CD14-positive monocyte (primary cell): ENCODE measurements around the gene STPG3. TPM values are rescaled to one million over a fixed set of nuclear protein-coding genes. Genes with fewer than 3 reads are reported as not detected.

Experiments used
- DNase-seq, 3 donors: peaks; one replicate each; pipeline ENCODE4 v3.0.0-alpha.2; 2011 to 2022
- H2AFZ ChIP-seq: 2 replicates; pipeline ENCODE4 v1.6.0; 2012; ENCODE audit warnings: mild to moderate bottlenecking, low read depth, low read length, inconsistent platforms; ENCODE audit not compliant: insufficient read depth, poor library complexity, severe bottlenecking
- H3K27ac ChIP-seq, 2 donors: 1 replicate in 1 of 2; 2 replicates in 1 of 2; pipeline ENCODE4 v1.5.1; 2012 to 2013; ENCODE audit warnings: low read length in 2 of 2, control low read depth in 1 of 2, inconsistent platforms in 1 of 2, low read depth in 1 of 2, mild to moderate bottlenecking in 1 of 2
- H3K27me3 ChIP-seq, 2 donors: one replicate each; pipeline versions ENCODE4 v1.6.0 to v1.6.1; 2011 to 2013; ENCODE audit warnings: low read length in 2 of 2; ENCODE audit not compliant: control insufficient read depth in 2 of 2, insufficient read depth in 2 of 2
- H3K36me3 ChIP-seq, 2 donors: replicated peaks in 1 of 2; 1 replicate in 1 of 2; 2 replicates in 1 of 2; pipeline versions ENCODE4 v1.5.1 to v1.6.1; 2012 to 2013; ENCODE audit warnings: low read length in 2 of 2, control low read depth in 1 of 2, inconsistent platforms in 1 of 2, mild to moderate bottlenecking in 1 of 2; ENCODE audit not compliant: insufficient read depth in 2 of 2, control insufficient read depth in 1 of 2
- H3K4me1 ChIP-seq, 2 donors: 1 replicate in 1 of 2; 2 replicates in 1 of 2; pipeline versions ENCODE4 v1.5.1 to v1.6.1; 2012 to 2013; ENCODE audit warnings: low read length in 2 of 2, control low read depth in 1 of 2, inconsistent platforms in 1 of 2, mild to moderate bottlenecking in 1 of 2, moderate library complexity in 1 of 2; ENCODE audit not compliant: insufficient read depth in 2 of 2, control insufficient read depth in 1 of 2
- H3K4me2 ChIP-seq: replicated peaks from 2 replicates; pipeline ENCODE3; 2012; ENCODE audit warnings: low read length, moderate library complexity, mild to moderate bottlenecking; ENCODE audit not compliant: poor library complexity, severe bottlenecking; ENCODE audit errors: extremely low read depth
- H3K4me3 ChIP-seq, 3 experiments: fragments of 200-600 bp in 1 of 3; sonication (generic) in 1 of 3; replicated peaks in 1 of 3; 1 replicate in 2 of 3; 2 replicates in 1 of 3; pipeline ENCODE4 v1.5.1; 2011 to 2013; ENCODE audit warnings: low read length in 3 of 3, mild to moderate bottlenecking in 3 of 3, control low read depth in 2 of 3, low read depth in 2 of 3, inconsistent platforms in 1 of 3, moderate library complexity in 1 of 3
- H3K79me2 ChIP-seq: 2 replicates; pipeline ENCODE4 v1.6.0; 2012; ENCODE audit warnings: mild to moderate bottlenecking, control low read depth, inconsistent platforms, low read length, moderate library complexity; ENCODE audit not compliant: insufficient read depth
- H3K9ac ChIP-seq: 2 replicates; pipeline ENCODE4 v1.6.0; 2017; ENCODE audit warnings: low read length, mild to moderate bottlenecking; ENCODE audit not compliant: insufficient read depth, poor library complexity, severe bottlenecking
- H3K9me3 ChIP-seq, 2 donors: replicated peaks in 1 of 2; 1 replicate in 1 of 2; 2 replicates in 1 of 2; pipeline versions ENCODE4 v1.5.1 to v1.6.1; 2012 to 2013; ENCODE audit warnings: low read length in 2 of 2, control low read depth in 1 of 2; ENCODE audit not compliant: control insufficient read depth in 1 of 2, insufficient read depth in 1 of 2
- H4K20me1 ChIP-seq: 2 replicates; pipeline ENCODE4 v1.6.0; 2012; ENCODE audit warnings: mild to moderate bottlenecking, low read length, control low read depth, moderate library complexity; ENCODE audit not compliant: insufficient read depth
- H3K27ac Mint-ChIP-seq, 7 donors: one replicate each; pipeline ENCODE4 v1.8.0; 2020; ENCODE audit warnings: mild to moderate bottlenecking in 7 of 7, mixed read lengths in 7 of 7, moderate library complexity in 6 of 7, inconsistent platforms in 2 of 7
- H3K27me3 Mint-ChIP-seq, 3 donors: one replicate each; pipeline ENCODE4 v1.8.0; 2021 to 2022; ENCODE audit warnings: low read depth in 3 of 3, mild to moderate bottlenecking in 3 of 3, mixed read lengths in 3 of 3, moderate library complexity in 3 of 3, inconsistent platforms in 1 of 3
- H3K36me3 Mint-ChIP-seq, 2 donors: one replicate each; pipeline ENCODE4 v1.8.0; 2020; ENCODE audit warnings: mixed read lengths in 2 of 2, inconsistent platforms in 1 of 2, mild to moderate bottlenecking in 1 of 2
- H3K4me1 Mint-ChIP-seq: one replicate; pipeline ENCODE4 v1.8.0; 2020; ENCODE audit warnings: mild to moderate bottlenecking, mixed read lengths
- H3K4me3 Mint-ChIP-seq, 2 donors: one replicate each; pipeline ENCODE4 v1.8.0; 2020; ENCODE audit warnings: mild to moderate bottlenecking in 2 of 2, mixed read lengths in 2 of 2, moderate library complexity in 1 of 2
- H3K9me3 Mint-ChIP-seq, 7 donors: one replicate each; pipeline ENCODE4 v1.8.0; 2020 to 2022; ENCODE audit warnings: mixed read lengths in 7 of 7, mild to moderate bottlenecking in 6 of 7, moderate library complexity in 6 of 7, inconsistent platforms in 2 of 7
- WGBS: methylation state at CpG from one replicate; pipeline ENCODE4 v1.1.5; 2013; ENCODE audit warnings: missing lambda C conversion rate; ENCODE audit not compliant: insufficient coverage; 5-methylcytosine and 5-hydroxymethylcytosine counted together
- intact Hi-C, 2 donors: fragments of 100-400 bp; cut with micrococcal nuclease; formaldehyde crosslinking; loops; one replicate each; pipeline versions ENCODE4 v1.15.0 to v1.15.1; 2023
- polyA plus RNA-seq, 3 donors: library from polyadenylated mRNA; depleted of rRNA in 1 of 3; unstranded in 2 of 3; stranded (reverse) in 1 of 3; fragments of 300-500 nt in 2 of 3; fragments of >200 nt in 1 of 3; fragmentation: Illumina TruSeq in 2 of 3; gene quantifications; 1 replicate in 2 of 3; 2 replicates in 1 of 3; pipeline ENCODE4 v1.2.3, GENCODE V29; 2012 to 2021
- TF ChIP-seq, protein P1 (sequence below): fragments of 200-600 bp; IDR thresholded peaks from one replicate; pipeline ENCODE4 v1.8.0; 2022; ENCODE audit warnings: antibody characterized with exemption, mild to moderate bottlenecking

STPG3 gene
- polyA plus RNA-seq, 3 donors: not detected

DNA sequence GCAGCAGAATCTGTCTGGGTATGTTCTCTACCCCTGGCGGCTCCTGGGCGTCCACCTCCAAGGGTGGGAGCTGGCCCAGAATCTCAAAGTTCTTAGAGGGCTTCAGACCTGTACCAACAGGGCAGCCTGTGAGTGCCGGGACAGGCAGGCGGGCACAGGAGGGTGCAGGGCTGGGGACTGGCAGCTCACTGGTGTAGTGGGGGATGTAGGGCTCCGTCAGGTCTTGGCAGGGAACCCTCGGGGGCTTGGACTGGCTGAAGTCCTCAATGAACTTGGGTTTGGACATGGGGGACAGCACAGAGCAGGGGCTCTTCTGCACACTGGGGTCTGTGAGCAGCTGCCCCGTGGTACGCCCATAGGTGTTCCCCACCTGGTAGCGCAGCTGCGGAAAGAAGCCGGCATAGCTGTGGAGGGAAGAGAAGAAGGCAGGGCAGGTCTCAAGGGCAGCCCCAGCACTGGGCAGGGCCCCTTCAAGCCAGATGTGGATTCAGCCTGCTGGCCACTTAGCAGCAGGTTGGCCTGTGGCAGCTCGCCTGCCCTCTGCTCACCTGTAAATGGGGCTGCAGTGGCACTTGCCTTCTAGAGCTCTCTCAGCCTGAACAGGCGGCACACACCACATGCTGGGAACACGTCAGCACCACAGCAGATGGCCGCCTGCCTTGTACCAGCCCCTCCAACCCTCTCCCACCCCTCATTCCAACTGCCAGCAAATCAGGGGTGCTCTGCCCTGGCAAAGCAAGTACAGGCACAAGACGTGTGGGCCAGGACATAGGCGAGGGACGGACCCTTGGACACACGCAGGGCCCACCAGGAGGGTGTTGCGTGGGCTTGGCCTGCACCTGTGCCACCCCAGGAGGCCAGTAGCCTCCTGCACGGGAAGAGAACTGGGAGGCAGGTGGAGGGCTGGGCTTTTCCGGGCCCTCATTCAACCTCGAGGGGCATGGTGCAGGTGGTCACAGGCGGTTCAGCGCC is 5.3 kb upstream of the STPG3 start:
- H2AFZ ChIP-seq: no peak overlapping the region
- intact Hi-C loops: no loop called here
- H3K27me3 ChIP-seq: no peaks in the 10 kb centered on the region
- peaks cover 24% of the 10 kb centered on the region for H3K4me1 Mint-ChIP-seq
- peaks cover 0 to 3% (median 0%) of the 10 kb centered on the region in 7 donors for H3K9me3 Mint-ChIP-seq
- H3K27me3 Mint-ChIP-seq: peaks cover 2 to 7% (median 6%) of the 10 kb centered on the region in 3 donors
- no peak overlapping the region for H3K4me3 Mint-ChIP-seq
- H3K36me3 ChIP-seq: peaks cover 18 to 19% of the 10 kb centered on the region in 2 donors
- WGBS: 95% methylated on average over 25 of the region's 25 CpGs
- no peak overlapping the region for H3K4me2 ChIP-seq
- H4K20me1 ChIP-seq: peaks cover 33% of the 10 kb centered on the region
- TF ChIP-seq, protein P1, sequence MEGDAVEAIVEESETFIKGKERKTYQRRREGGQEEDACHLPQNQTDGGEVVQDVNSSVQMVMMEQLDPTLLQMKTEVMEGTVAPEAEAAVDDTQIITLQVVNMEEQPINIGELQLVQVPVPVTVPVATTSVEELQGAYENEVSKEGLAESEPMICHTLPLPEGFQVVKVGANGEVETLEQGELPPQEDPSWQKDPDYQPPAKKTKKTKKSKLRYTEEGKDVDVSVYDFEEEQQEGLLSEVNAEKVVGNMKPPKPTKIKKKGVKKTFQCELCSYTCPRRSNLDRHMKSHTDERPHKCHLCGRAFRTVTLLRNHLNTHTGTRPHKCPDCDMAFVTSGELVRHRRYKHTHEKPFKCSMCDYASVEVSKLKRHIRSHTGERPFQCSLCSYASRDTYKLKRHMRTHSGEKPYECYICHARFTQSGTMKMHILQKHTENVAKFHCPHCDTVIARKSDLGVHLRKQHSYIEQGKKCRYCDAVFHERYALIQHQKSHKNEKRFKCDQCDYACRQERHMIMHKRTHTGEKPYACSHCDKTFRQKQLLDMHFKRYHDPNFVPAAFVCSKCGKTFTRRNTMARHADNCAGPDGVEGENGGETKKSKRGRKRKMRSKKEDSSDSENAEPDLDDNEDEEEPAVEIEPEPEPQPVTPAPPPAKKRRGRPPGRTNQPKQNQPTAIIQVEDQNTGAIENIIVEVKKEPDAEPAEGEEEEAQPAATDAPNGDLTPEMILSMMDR: no peak
- H3K79me2 ChIP-seq: peaks cover 17% of the 10 kb centered on the region
- no peak overlapping the region for H3K4me3 ChIP-seq
- peaks cover 18 to 26% of the 10 kb centered on the region in 2 donors for H3K4me1 ChIP-seq
- no peak overlapping the region for H3K9ac ChIP-seq
- no peak for DNase-seq
- H3K27ac Mint-ChIP-seq: peak overlapping the region in 2 of 7 donors; percentile 38 to 55
- no peaks in the 10 kb centered on the region for H3K9me3 ChIP-seq
- H3K36me3 Mint-ChIP-seq: peaks cover 15 to 18% of the 10 kb centered on the region in 2 donors
- no peak overlapping the region for H3K27ac ChIP-seq

DNA sequence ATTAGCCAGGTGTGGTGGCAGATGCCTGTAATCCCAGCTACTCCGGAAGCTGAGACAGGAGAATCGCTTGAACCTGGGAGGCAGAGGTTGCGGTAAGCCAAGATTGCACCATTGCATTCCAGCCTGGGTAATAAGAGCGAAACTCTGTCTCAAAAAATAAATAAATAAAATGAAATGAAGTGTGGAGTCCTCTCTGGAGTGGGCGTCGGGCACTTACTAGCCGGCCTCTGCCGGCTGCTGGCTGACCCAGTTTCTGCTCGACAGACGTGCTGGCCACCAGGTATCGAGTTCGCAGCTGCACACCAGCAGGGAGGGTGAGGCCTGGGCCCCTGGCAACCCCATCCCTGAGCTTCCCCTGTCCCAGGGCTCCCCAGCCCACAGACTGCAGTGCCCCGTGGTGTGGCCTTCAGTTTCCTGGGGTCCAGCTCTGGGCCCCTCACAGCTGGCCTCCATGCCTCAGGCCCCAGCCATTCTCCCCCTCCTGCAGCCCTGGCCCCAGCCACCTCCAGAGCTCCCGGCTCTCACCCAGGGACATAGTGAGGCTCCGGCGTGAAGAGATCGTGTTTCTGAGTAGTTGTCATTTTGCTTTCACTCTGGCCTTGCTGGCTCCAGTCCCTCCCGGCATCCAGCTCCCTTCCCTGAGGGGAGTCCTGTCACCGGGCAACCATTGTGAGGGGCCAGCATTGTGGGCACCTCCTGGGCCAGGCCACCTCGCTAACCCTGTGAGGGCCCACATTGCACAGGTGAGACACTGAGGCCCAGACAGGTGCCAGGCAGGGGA is 3.8 kb upstream of the STPG3 start:
- H3K27ac ChIP-seq: no peak overlapping the region
- no peak overlapping the region for H3K4me3 ChIP-seq
- H4K20me1 ChIP-seq: peaks cover 25% of the 10 kb centered on the region
- Mint-ChIP-seq H3K27me3 (peaks cover 2 to 7% (median 6%) of the 10 kb centered on the region in 3 donors), H3K9me3 (no peaks in the 10 kb centered on the region), H3K4me3 (no peak overlapping the region), H3K36me3 (peaks cover 13 to 15% of the 10 kb centered on the region in 2 donors), H3K27ac (no peak overlapping the region), H3K4me1 (peaks cover 21% of the 10 kb centered on the region)
- no peak overlapping the region for H2AFZ ChIP-seq
- TF ChIP-seq, protein P1: no peak
- H3K27me3 ChIP-seq: no peaks in the 10 kb centered on the region
- H3K4me1 ChIP-seq: peaks cover 12 to 19% of the 10 kb centered on the region in 2 donors
- intact Hi-C loops: no loop called here
- H3K4me2 ChIP-seq: no peak overlapping the region
- peaks cover 8% of the 10 kb centered on the region for H3K79me2 ChIP-seq
- 86% methylated on average over 13 of the region's 20 CpGs for WGBS
- no peak for DNase-seq
- no peaks in the 10 kb centered on the region for H3K9me3 ChIP-seq
- peaks cover 14 to 15% of the 10 kb centered on the region in 2 donors for H3K36me3 ChIP-seq
- H3K9ac ChIP-seq: no peak overlapping the region
